Adrenal gland (tissue), 12 donors: Measurements from ENCODE around the gene SLC25A21. TPM values are rescaled to one million over a fixed set of nuclear protein-coding genes. Genes with fewer than 3 reads are reported as not detected.

Source experiments
- DNase-seq, 7 donors: peaks; one replicate each; pipeline ENCODE4 v3.0.0-alpha.2; 2019 to 2020
- H3K27ac ChIP-seq, 5 donors: fragments of 200-600 bp; sonication (generic) in 4 of 5; 1 replicate in 3 of 5; 2 replicates in 2 of 5; pipeline versions ENCODE4 v1.5.1 to v1.8.0; 2016 to 2020; ENCODE audit warnings: mild to moderate bottlenecking in 1 of 5
- H3K27me3 ChIP-seq: fragments of 200-600 bp; 2 replicates; pipeline ENCODE4 v1.8.0; 2021
- H3K36me3 ChIP-seq, 2 donors: fragments of 200-600 bp; replicated peaks in 1 of 2; 1 replicate in 1 of 2; 2 replicates in 1 of 2; pipeline versions ENCODE4 v1.5.1 to v1.8.0; 2018 to 2022
- H3K4me1 ChIP-seq, 2 donors: fragments of 200-600 bp; replicated peaks in 1 of 2; 1 replicate in 1 of 2; 2 replicates in 1 of 2; pipeline versions ENCODE4 v1.5.1 to v1.8.0; 2018 to 2021
- H3K4me3 ChIP-seq, 4 donors: fragments of 200-600 bp; sonication (generic) in 3 of 4; one replicate each; pipeline ENCODE4 v1.5.1; 2016 to 2018
- H3K9me3 ChIP-seq, 3 donors: fragments of 200-600 bp; sonication (generic) in 1 of 3; replicated peaks in 1 of 3; 1 replicate in 2 of 3; 2 replicates in 1 of 3; pipeline versions ENCODE4 v1.5.1 to v1.8.0; 2016 to 2021
- POLR2A ChIP-seq, 2 donors: fragments of 450-650 bp; IDR thresholded peaks; one replicate each; pipeline ENCODE4 v1.6.1; 2017; ENCODE audit warnings: antibody characterized with exemption in 2 of 2, mild to moderate bottlenecking in 2 of 2, moderate library complexity in 1 of 2
- WGBS, 4 donors: extraction: QIAGEN DNeasy Blood & Tissue Kit in 2 of 4; methylation state at CpG; one replicate each; pipeline versions ENCODE4 v1.1.5 to v1.1.7; 2013 to 2017; 5-methylcytosine and 5-hydroxymethylcytosine counted together
- intact Hi-C, 2 donors: fragments of 100-400 bp; cut with DNase I; formaldehyde crosslinking; loops; one replicate each; pipeline versions ENCODE4 v1.14.1 to v1.15.0; 2022 to 2023
- polyA plus RNA-seq, 3 donors: library from polyadenylated mRNA; stranded (reverse); fragments of 200-250 nt in 2 of 3; fragments of 350-450 nt in 1 of 3; fragmentation: Illumina TruSeq in 1 of 3; extraction: RNeasy Lipid Tissue Mini Kit (QIAGEN cat#74804) in 1 of 3; gene quantifications; one replicate each; pipeline ENCODE4 v1.2.3, GENCODE V29; 2013 to 2014
- total RNA-seq, 9 donors: library from RNA; depleted of rRNA in 4 of 9; stranded (reverse); fragments of >200 nt in 4 of 9; fragments of 120-200 nt in 1 of 9; fragmentation: NEBNext Ultra II Directional in 1 of 9; extraction: Animal tissue kit (Norgen Biotek cat#: 25700) in 1 of 9; gene quantifications; one replicate each; pipeline versions ENCODE4 v1.1.0 to v1.2.4, GENCODE V29; 2013 to 2023
- TF ChIP-seq, protein P1 (sequence below), 6 experiments: fragments of 450-650 bp in 4 of 6; fragments of 200-600 bp in 2 of 6; sonication (generic) in 1 of 6; IDR thresholded peaks; 1 replicate in 5 of 6; 2 replicates in 1 of 6; pipeline versions ENCODE4 v1.5.1 to v1.8.0; 2016 to 2021; ENCODE audit warnings: antibody characterized with exemption in 6 of 6, mild to moderate bottlenecking in 2 of 6, moderate library complexity in 1 of 6
- donor health status: healthy with polysubstance abuse.
- donor health status: Bipolar disorder and iron deficiency.
- donor health status: DM: yes; HTN: yes; CAD: no.
- donor health status: DM: no; HTN: no; CAD: no.
- donor health status: DM: no; HTN: no; CAD: no.
- donor health status: DM: yes; HTN: yes; CAD: no.

Gene SLC25A21
- total and polyA plus RNA-seq, 12 donors: 0.14 to 3.8 (median 0.56) TPM

GRCh38 chr14:37142835-37143401, 29.5 kb downstream of the SLC25A21 start:
- no peak for DNase-seq
- Histone ChIP-seq H3K4me1 (no peaks in the 10 kb centered on the region), H3K36me3 (no peaks in the 10 kb centered on the region), H3K4me3 (no peak overlapping the region), H3K27me3 (no peaks in the 10 kb centered on the region), H3K9me3 (no peaks in the 10 kb centered on the region), H3K27ac (no peak overlapping the region)
- no peak for TF ChIP-seq POLR2A (IDR thresholded peaks at IDR 0.05)
- TF ChIP-seq, protein P1, sequence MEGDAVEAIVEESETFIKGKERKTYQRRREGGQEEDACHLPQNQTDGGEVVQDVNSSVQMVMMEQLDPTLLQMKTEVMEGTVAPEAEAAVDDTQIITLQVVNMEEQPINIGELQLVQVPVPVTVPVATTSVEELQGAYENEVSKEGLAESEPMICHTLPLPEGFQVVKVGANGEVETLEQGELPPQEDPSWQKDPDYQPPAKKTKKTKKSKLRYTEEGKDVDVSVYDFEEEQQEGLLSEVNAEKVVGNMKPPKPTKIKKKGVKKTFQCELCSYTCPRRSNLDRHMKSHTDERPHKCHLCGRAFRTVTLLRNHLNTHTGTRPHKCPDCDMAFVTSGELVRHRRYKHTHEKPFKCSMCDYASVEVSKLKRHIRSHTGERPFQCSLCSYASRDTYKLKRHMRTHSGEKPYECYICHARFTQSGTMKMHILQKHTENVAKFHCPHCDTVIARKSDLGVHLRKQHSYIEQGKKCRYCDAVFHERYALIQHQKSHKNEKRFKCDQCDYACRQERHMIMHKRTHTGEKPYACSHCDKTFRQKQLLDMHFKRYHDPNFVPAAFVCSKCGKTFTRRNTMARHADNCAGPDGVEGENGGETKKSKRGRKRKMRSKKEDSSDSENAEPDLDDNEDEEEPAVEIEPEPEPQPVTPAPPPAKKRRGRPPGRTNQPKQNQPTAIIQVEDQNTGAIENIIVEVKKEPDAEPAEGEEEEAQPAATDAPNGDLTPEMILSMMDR (IDR thresholded peaks at IDR 0.05): no peak
- WGBS, 4 donors: 62 to 72% (median 68%) methylated on average over 3 of the region's 3 CpGs
- intact Hi-C loops: no loop called here

DNA sequence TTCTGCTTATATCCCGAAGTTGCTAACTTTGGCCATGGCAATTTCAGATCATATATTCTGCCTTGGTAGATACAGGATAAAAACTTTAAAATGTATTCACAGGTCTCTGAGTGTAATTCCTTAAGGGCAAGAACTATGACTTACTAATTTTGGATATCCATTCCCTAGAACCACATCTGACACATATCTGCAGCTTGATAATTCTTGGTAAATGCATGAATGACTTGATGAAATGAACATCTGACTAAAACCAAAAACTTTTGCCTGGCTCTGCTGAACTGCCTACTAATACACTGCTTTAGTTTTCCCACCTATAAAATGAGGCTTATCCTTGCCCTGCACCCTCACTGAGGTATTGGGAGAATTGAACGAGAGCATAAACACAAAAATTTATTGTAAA, 32.2 kb downstream of the SLC25A21 start:
- Histone ChIP-seq H3K36me3 (no peaks in the 10 kb centered on the region), H3K4me3 (no peak overlapping the region), H3K9me3 (no peaks in the 10 kb centered on the region), H3K4me1 (no peaks in the 10 kb centered on the region), H3K27me3 (no peaks in the 10 kb centered on the region), H3K27ac (no peak overlapping the region)
- intact Hi-C loops: no loop called here
- TF ChIP-seq, protein P1 (IDR thresholded peaks at IDR 0.05): no peak
- no peak for TF ChIP-seq POLR2A (IDR thresholded peaks at IDR 0.05)
- 72 to 85% (median 83%) methylated on average over 2 of the region's 2 CpGs for WGBS, 4 donors
- DNase-seq: no peak

DNA sequence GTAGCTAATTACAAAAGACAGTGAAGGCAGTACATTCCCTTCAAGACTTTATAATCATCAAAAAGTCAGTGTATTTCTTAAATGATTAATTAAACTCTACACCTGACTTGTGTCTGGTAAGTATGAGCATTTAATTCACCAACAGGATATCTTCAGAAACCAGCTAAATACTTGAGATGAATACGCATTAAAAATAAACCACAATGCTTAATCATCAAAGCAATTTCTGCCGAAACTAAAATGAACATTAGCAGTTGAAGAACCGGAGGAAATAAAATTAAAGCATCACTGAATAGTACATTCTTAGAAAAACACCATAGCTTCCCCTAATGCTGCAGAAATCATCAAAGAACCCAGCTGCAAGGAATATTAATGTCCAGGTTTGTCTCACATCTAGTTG, 32.7 kb downstream of the SLC25A21 start:
- H3K4me3 ChIP-seq: no peak overlapping the region
- no peaks in the 10 kb centered on the region for H3K4me1 ChIP-seq
- intact Hi-C loops: no loop called here
- TF ChIP-seq, protein P1 (IDR thresholded peaks at IDR 0.05): no peak
- TF ChIP-seq POLR2A (IDR thresholded peaks at IDR 0.05): no peak
- WGBS, 4 donors: 82 to 89% (median 87%) methylated on average over 3 of the region's 3 CpGs
- H3K27me3 ChIP-seq: no peaks in the 10 kb centered on the region
- H3K36me3 ChIP-seq: no peaks in the 10 kb centered on the region
- H3K27ac ChIP-seq: no peak overlapping the region
- DNase-seq: no peak
- no peaks in the 10 kb centered on the region for H3K9me3 ChIP-seq

GRCh38 chr14:37138898-37139297, 33.5 kb downstream of the SLC25A21 start:
- no peak for DNase-seq
- H3K9me3 ChIP-seq: no peaks in the 10 kb centered on the region
- H3K27me3 ChIP-seq: no peaks in the 10 kb centered on the region
- no peaks in the 10 kb centered on the region for H3K36me3 ChIP-seq
- no peak for TF ChIP-seq POLR2A (IDR thresholded peaks at IDR 0.05)
- TF ChIP-seq, protein P1 (IDR thresholded peaks at IDR 0.05): no peak
- H3K4me3 ChIP-seq: no peak overlapping the region
- WGBS, 4 donors: 76 to 85% (median 80%) methylated on average over 2 of the region's 2 CpGs
- intact Hi-C loops: no loop called here
- H3K4me1 ChIP-seq: no peaks in the 10 kb centered on the region
- H3K27ac ChIP-seq: no peak overlapping the region
